HepG2 (cell line): ENCODE data around the gene PHKG2. TPM values are rescaled to one million over a fixed set of nuclear protein-coding genes. Genes with fewer than 3 reads are reported as not detected.

ENCODE experiments used
- ATF5 ChIP-seq: sonication (generic); formaldehyde crosslinking; IDR thresholded peaks from 2 replicates; pipeline ENCODE4 v1.4.0; 2020; ENCODE audit warnings: mild to moderate bottlenecking, low read depth, missing genetic modification reagents
- BCL6 ChIP-seq: IDR thresholded peaks from 2 replicates; pipeline ENCODE4 v1.6.1; 2016; ENCODE audit warnings: missing genetic modification reagents, missing compliant biosample characterization
- FOXK2 ChIP-seq: fragments of 450-650 bp; IDR thresholded peaks from 2 replicates; pipeline ENCODE4 v1.6.1; 2016
- GPN1 ChIP-seq: sonication (generic); formaldehyde crosslinking; IDR thresholded peaks from 2 replicates; pipeline ENCODE4 v1.5.1; 2020; ENCODE audit warnings: missing genetic modification reagents, borderline replicate concordance
- JUND ChIP-seq: sonication (generic); formaldehyde crosslinking; IDR thresholded peaks from 2 replicates; pipeline ENCODE4 v1.8.0; 2022; ENCODE audit warnings: mild to moderate bottlenecking, missing genetic modification reagents
- NBN ChIP-seq: fragments of 450-650 bp; conservative IDR thresholded peaks from 2 replicates; pipeline ENCODE4 v1.6.1; 2017
- NFRKB ChIP-seq: fragments of 450-650 bp; IDR thresholded peaks from 2 replicates; pipeline ENCODE4 v1.6.1; 2017
- NONO ChIP-seq, 2 experiments: fragments of 450-650 bp in 1 of 2; sonication (generic) in 1 of 2; formaldehyde crosslinking in 1 of 2; IDR thresholded peaks in 1 of 2; conservative IDR thresholded peaks in 1 of 2; 2 replicates each; pipeline versions ENCODE4 v1.6.1 to v1.8.0; 2017 to 2022; ENCODE audit warnings: mild to moderate bottlenecking in 1 of 2, missing genetic modification reagents in 1 of 2, moderate library complexity in 1 of 2
- PLRG1 ChIP-seq: fragments of 450-650 bp; conservative IDR thresholded peaks from 2 replicates; pipeline ENCODE4 v1.6.1; 2016
- PRDM15 ChIP-seq: sonication (generic); formaldehyde crosslinking; IDR thresholded peaks from 2 replicates; pipeline ENCODE4 v1.4.0; 2020; ENCODE audit warnings: missing genetic modification reagents
- RBM22 ChIP-seq: fragments of 200-400 bp; formaldehyde crosslinking; optimal IDR thresholded peaks from 2 replicates; pipeline ENCODE3; 2017; ENCODE audit warnings: mild to moderate bottlenecking, low read length, moderate library complexity
- RFX1 ChIP-seq: fragments of 450-650 bp; IDR thresholded peaks from 2 replicates; pipeline ENCODE4 v1.6.1; 2017
- SMAD9 ChIP-seq: sonication (generic); formaldehyde crosslinking; IDR thresholded peaks from 2 replicates; pipeline ENCODE4 v1.5.1; 2020; ENCODE audit warnings: mild to moderate bottlenecking, missing genetic modification reagents
- XBP1 ChIP-seq: sonication (generic); formaldehyde crosslinking; IDR thresholded peaks from 2 replicates; pipeline ENCODE4 v1.5.0; 2020; ENCODE audit warnings: missing genetic modification reagents
- ZKSCAN1 ChIP-seq: fragments of 150-350 bp; IDR thresholded peaks from 2 replicates; pipeline ENCODE4 v1.6.1; 2014; ENCODE audit warnings: low read length
- ZNF143 ChIP-seq: sonication (generic); formaldehyde crosslinking; IDR thresholded peaks from 2 replicates; pipeline ENCODE4 v1.4.0; 2020; ENCODE audit warnings: missing genetic modification reagents
- ZNF432 ChIP-seq: sonication (generic); formaldehyde crosslinking; IDR thresholded peaks from 2 replicates; pipeline ENCODE4 v1.5.0; 2020; ENCODE audit warnings: missing genetic modification reagents, mild to moderate bottlenecking, borderline replicate concordance
- ZNF619 ChIP-seq: sonication (generic); formaldehyde crosslinking; IDR thresholded peaks from 2 replicates; pipeline ENCODE4 v1.4.0; 2020; ENCODE audit warnings: mild to moderate bottlenecking, missing genetic modification reagents
- polyA plus RNA-seq, 8 experiments: library from polyadenylated mRNA; depleted of rRNA in 3 of 8; stranded (reverse) in 7 of 8; unstranded in 1 of 8; fragments of >200 nt; fragmentation: Illumina TruSeq in 4 of 8; extraction: Trizol in 4 of 8; gene quantifications; 2 replicates each; pipeline versions ENCODE4 v1.2.1 to v1.2.3, GENCODE V29; 2011 to 2016; ENCODE audit warnings: low read depth in 4 of 8, missing spikeins in 1 of 8, mixed read lengths in 1 of 8; ENCODE audit not compliant: insufficient read depth in 1 of 8
- total RNA-seq, 5 experiments: library from RNA; depleted of rRNA; stranded (reverse); fragments of >200 nt; fragmentation: Illumina TruSeq; extraction: Trizol; gene quantifications; 2 replicates each; pipeline ENCODE4 v1.2.3, GENCODE V29; 2016; ENCODE audit warnings: low read depth in 1 of 5
- TF ChIP-seq, protein P1 (sequence below): sonication (generic); formaldehyde crosslinking; IDR thresholded peaks from 2 replicates; pipeline ENCODE4 v1.8.0; 2022; ENCODE audit warnings: missing genetic modification reagents, mild to moderate bottlenecking, inconsistent platforms, borderline replicate concordance
- TF ChIP-seq, protein P2 (sequence below): sonication (generic); formaldehyde crosslinking; IDR thresholded peaks from 2 replicates; pipeline ENCODE4 v1.9.0; 2021; ENCODE audit warnings: missing genetic modification reagents, mild to moderate bottlenecking, borderline replicate concordance
- TF ChIP-seq, protein P3 (sequence below): sonication (generic); formaldehyde crosslinking; IDR thresholded peaks from 2 replicates; pipeline ENCODE4 v1.4.0; 2020; ENCODE audit warnings: missing genetic modification reagents, borderline replicate concordance

The PHKG2 gene
- total and polyA plus RNA-seq, 2 of the 13 experiments (the other 11 are each of a cell fraction or from before 2014, with no cell fraction given): 37.4 to 42.1 TPM

DNA sequence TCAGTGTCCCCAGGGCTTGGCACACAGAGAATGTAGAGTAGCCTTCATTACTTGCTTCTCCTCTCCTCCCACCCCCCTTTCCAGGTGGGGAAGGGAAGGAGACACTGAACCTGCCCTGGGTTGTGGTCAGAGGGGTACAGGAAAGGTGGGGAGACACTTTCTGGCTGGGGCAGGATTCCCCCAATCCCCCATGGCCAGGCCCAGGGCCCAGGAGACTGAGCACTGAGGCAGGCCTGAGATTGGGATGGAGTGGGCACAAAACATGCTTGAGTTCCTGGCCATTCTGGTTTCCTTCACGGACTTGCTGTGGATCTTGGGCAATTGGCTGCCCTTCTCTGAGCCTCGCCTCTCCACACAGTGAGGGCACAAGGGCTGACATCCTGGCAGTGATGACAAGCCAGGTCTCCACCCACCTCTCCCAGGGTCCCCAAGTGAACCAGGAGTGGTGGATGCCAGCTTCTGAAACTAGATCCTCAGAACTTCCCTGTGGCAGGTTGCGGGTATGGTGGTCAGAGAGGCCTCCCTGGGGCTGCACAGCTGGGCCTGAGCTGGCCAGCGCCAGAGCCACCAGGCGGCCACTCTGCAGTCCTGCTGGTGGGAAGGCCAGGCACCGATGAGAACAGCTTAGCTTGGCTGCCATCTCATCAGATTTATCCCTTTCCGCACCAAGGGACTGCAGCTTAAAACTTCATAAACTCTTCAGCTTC is 29.5 kb downstream of the PHKG2 start (continued):
- TF ChIP-seq, protein P1, sequence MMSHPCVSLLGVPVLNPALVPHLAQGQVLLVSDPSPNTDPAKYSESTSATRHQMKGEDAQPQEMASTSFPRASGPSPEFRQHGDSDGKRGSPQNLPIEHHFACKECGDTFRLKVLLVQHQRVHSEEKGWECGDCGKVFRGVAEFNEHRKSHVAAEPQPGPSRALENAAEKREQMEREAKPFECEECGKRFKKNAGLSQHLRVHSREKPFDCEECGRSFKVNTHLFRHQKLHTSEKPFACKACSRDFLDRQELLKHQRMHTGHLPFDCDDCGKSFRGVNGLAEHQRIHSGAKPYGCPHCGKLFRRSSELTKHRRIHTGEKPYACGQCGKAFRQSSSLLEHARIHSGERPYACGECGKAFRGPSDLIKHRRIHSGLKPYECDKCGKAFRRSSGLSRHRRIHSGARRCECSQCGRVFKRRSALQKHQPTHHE: no peak; the same call in 1 of the 2 replicates
- TF ChIP-seq ZNF619 (no peak), RBM22 (peak; percentile 66), JUND (CRISPR knock-in tag) (0 out of 2 replicates have a peak, but pooled peaks have one; percentile 33), BCL6 (CRISPR knock-in tag) (no peak), RFX1 (no peak), NBN (no peak), ZKSCAN1 (no peak), SMAD9 (CRISPR knock-in tag) (no peak), NFRKB (no peak), PLRG1 (no peak), ZNF143 (CRISPR knock-in tag) (0 out of 2 replicates have a peak, but pooled peaks have one; percentile 43), XBP1 (CRISPR knock-in tag) (peak; percentile 75; the same call in 1 of the 2 replicates), ZNF432 (CRISPR knock-in tag) (no peak), GPN1 (CRISPR knock-in tag) (no peak), ATF5 (CRISPR knock-in tag) (no peak), NONO (IDR thresholded peaks at IDR 0.05) (no peak), NONO (CRISPR knock-in tag; conservative IDR thresholded peaks at IDR 0.05) (peak; percentile 36; the same call in 1 of the 2 replicates), FOXK2 (no peak), PRDM15 (peak; percentile 33; the same call in 1 of the 2 replicates)
- TF ChIP-seq, protein P2, sequence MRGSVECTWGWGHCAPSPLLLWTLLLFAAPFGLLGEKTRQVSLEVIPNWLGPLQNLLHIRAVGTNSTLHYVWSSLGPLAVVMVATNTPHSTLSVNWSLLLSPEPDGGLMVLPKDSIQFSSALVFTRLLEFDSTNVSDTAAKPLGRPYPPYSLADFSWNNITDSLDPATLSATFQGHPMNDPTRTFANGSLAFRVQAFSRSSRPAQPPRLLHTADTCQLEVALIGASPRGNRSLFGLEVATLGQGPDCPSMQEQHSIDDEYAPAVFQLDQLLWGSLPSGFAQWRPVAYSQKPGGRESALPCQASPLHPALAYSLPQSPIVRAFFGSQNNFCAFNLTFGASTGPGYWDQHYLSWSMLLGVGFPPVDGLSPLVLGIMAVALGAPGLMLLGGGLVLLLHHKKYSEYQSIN (CRISPR knock-in tag): no peak
- TF ChIP-seq, protein P3, sequence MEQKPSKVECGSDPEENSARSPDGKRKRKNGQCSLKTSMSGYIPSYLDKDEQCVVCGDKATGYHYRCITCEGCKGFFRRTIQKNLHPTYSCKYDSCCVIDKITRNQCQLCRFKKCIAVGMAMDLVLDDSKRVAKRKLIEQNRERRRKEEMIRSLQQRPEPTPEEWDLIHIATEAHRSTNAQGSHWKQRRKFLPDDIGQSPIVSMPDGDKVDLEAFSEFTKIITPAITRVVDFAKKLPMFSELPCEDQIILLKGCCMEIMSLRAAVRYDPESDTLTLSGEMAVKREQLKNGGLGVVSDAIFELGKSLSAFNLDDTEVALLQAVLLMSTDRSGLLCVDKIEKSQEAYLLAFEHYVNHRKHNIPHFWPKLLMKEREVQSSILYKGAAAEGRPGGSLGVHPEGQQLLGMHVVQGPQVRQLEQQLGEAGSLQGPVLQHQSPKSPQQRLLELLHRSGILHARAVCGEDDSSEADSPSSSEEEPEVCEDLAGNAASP: no peak
